HG02981 (cell line): ENCODE results near the gene TNNT2.

Source experiments
- ATAC-seq: cut with Tn5 transposase; IDR thresholded peaks from one replicate; pipeline ENCODE4 v1.9.1; 2021; ENCODE audit warnings: mild to moderate bottlenecking, moderate library complexity; ENCODE audit not compliant: unreplicated experiment

Gene TNNT2

DNA sequence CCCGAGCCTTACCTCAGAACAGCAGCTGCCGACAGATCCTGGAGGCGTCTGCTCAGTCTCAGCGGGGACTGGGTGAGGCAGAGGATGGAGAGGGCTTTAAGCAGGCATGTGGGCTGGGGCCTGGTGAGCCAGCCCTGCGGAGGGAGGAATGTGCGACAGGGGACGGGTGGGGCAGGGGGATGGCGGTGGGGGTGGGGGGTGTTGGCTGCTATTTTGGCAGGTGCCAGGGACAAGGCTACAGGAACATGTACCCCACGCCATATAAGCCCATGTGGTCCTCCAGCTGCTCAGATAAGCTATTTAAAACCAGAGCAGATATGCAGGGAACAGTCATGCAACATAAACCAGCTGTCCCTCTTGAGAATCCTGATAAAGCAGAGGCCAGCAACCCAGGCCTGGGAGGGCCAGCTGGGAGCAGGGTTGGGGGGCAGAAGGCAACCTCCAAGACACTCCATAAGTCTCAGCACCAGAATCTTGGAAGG is at the start of gene TNNT2:
TNNT2 (minus strand) TSS at position 70 of the 482 bp plus-strand sequence. CDS start 4,426 bp downstream, outside the sequence.
- ATAC-seq = no peak

DNA sequence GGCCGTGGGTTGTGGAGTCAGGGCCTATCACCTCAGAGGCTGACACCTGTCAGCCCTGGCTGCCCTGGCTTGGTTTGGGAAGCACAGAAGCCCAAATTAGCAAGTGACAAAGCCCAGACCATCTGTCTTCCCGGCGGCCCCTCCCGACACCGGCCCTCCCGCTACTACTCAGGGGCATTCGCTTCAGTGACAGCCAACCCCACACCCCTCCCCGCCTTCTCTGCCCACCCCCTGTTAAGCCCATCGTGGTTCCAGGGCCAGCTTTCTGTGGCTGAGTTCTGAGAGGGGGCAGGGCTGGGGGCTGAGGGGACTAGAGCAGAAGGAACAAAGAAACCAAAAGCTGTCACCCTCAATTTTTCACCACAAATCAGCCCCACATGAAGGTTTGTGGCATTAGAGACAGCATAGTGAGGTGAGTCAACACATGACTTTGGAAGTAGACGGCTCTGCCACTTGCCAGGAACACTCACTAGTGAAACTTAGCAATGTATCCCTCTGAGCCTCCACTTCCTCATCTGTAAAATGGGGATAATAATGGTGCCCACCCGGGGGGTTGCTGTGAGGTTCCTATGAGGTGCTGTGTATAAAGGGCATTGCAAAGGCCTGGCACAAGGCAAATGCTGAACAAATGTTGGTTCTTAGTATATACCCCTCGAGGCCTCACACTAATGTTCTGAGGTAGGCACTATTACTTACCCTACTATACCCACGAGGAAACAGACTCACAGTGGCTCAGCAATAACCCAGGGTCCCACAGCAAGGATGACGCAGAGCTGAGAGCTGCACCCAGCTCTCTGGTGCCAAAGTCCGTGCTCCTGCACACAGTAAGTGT is 49.2 kb upstream of the TNNT2 start:
- ATAC-seq = no peak

DNA sequence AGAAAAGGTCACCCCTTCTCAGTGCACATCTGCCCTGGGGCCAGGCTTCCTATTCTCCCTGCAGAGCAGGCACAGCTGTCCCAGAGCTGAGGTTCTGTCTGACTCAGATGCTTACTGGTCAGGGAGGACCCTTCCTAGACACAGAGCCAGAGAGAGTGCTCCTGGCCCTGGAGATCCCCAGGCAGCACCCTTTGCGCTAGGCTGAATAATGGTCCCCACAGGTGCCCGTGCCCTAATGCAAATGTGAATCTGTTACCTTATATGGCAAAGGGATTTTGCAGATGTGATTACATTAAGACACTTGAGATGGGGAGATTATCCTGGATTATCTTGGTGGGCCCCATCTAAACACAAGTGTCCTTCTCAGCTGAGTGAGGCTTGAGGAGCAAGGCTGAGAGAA is 46.7 kb upstream of the TNNT2 start:
- no peak for ATAC-seq

DNA sequence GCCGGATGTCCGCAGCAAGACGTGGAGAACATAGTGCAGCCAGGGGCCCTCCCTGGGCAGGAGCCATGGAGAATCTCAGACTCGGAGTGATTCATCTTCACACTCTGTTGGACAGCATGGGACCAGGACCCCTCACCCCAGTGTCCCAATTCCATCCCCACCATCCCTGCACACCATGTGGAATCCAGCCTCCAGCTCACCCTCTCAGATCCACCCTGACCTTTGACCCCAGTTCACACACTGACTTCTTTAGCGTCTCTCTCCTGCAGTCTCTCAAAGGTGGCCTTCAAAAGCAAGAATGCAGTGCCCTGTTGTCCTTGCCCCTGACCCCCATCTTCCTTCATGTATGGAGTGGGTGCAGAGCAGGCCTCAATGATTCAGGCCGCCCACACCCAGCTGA is 46.2 kb upstream of the TNNT2 start:
- ATAC-seq = no peak

DNA sequence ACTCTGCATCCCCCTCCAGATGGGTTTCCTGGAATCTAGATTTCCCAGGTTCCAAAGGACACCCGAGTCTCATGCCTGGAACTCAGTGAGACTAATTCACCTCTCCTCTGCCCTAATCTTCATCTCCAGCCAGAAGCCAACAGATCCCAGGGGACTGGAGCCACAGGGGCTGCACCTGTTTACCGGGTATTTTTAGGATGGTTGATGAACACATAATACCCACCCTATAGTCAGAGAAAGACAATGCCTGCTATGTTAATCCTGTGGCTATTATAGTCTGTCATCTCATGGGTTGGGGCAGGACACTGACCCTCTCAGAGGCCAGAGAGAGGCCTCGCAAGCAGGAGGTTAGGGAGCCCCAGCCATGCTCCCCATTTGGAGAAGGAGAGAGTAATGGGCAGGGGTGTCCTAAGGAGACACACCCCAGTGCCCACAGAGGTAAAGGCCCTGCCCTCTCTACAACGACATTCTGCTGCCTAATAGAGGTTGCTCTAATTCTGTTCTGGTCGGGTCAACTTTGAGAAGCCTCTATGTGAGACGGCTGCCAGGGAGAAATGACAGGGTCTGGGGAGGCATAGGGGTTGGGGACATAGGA is 45.1 kb upstream of the TNNT2 start:
- no peak for ATAC-seq

DNA sequence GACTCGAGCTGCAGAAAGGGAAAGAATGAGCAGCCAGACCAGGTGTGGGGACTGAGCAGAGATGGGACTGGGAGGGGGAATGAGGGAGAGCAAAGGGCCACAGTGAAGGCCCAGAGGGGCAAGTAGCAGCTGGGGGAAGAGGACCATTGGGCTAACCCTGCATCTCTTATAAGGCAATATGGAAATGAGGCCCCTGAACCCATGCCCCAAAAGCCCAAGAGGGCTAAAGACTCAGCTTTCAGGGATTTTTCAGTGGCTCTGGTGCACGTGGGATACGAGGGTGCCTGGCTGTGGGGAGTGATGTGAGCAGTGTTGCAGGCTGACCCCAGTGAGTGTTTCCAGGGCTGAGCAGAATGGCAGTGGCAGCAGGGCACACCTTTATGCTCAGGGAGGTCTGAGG is 44.5 kb upstream of the TNNT2 start:
- ATAC-seq = no peak

DNA sequence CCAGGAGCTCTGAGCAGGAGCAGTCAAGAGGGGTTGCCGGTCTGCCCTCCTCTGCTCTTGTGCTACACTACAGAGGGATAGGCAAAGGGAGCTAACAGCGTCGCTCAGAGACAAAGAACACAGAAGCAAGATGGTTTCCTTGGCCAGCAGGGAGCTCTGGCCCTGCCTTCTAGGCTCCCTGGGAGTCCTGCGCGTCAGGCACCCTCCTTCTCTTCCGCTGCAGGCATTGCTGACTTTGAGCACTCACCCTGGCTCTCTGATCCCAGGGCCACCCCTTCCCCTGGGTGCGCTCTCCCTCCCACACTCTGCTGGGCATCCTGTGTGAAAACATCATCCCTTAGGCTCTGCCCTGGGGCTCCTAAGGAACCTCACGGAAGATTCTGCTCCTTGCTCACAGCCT is 43.6 kb upstream of the TNNT2 start:
- ATAC-seq = no peak

DNA sequence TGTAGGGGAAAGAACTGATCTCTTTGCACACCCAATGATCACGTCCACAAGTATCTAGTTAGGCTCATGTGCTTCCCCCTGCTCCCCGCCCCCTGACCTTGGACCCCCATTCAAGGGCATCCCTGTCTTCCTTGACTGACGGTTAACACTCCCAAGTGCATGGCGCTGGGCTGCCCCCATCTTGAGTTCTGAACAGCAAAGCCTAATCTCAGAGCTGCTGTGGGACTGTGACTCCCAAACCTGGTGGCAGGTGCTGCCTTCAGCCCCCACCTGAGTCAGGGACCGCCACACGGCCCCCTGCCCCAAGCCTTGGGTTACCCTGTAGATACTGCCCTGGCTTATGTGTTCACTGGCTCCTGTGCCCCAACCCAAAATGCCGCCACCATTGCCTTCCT is 43.1 kb upstream of the TNNT2 start:
- ATAC-seq = no peak

DNA sequence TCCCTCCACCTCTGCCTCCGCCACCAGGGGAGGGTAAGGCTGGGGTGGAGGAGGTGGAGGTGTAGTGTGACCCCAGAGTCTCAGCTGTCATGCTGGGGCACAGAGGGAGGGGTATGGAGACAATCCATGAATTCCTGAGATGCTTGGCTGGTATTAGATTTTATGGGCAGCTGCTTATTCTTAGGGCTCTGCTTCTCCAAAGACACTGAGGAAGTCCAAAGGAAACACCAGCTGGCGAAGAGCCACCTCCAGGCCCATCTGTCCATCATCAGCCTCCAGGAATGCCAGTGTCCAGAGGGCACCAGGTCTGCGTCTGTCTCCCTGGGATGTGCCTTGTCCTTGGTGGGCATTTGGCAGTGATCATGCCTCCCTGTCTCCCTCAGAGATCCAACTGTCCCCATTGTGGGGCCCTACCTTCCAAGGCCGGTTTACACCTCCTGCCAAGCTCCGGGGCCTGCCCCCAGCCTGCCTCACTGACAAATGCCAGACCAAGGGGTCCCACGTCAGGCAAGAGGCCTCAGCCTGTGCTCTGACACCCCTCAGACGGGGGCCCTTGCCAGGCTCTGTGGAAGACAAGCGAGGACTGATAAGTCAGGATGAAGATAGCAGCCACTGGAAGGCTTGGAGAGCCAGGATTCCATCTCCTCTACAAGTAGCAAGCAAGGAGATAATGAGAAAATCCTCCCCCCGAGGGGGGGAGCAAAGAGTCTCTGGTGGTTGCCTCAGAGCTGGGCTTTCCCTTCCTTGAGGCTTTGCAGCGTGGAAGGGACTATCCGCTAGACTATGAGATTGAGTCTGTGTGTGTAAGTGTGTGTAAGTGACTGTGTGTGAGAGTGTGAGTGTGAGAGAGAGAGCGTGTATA is 42.5 kb upstream of the TNNT2 start:
- ATAC-seq = no peak

DNA sequence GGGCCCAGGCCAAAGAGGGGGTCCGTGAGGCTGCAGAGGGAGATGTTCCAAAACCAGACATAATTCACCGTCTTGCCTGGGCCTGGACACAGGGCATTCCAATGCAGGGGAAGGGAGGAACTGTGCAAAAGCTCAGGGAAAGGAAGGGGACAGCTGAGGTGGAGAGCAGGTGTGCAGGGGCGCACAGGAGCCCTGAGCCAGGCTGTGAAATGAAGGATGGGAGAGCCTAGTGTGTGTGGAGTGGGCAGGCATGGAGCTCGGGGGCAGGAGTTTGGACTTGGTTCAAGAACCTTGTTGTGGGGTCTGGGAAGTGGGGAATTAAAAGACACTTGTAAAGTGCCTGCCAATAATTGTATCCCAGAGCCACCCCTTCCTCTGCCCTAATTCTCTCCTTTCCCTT is 41.8 kb upstream of the TNNT2 start:
- ATAC-seq = no peak

DNA sequence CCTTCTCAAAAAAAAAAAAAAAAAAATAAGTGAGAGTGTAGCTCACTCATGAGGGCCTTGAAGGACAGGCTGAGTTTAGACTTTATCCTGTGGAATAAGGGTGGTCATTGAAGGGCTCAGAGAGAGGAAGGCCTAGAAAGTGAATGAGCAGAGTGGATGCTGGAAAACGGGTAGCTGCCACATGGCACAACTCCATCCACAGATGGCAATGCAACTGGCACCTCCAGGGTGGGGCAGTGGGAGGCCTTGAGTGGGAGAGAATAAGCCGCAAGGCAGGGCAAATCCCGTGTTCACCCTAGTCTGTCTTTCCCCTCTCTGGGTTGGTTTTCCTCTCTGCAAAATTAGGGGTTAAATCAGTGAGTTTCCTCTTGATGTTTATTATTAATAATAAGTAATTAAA is 41.0 kb upstream of the TNNT2 start:
- no peak for ATAC-seq

DNA sequence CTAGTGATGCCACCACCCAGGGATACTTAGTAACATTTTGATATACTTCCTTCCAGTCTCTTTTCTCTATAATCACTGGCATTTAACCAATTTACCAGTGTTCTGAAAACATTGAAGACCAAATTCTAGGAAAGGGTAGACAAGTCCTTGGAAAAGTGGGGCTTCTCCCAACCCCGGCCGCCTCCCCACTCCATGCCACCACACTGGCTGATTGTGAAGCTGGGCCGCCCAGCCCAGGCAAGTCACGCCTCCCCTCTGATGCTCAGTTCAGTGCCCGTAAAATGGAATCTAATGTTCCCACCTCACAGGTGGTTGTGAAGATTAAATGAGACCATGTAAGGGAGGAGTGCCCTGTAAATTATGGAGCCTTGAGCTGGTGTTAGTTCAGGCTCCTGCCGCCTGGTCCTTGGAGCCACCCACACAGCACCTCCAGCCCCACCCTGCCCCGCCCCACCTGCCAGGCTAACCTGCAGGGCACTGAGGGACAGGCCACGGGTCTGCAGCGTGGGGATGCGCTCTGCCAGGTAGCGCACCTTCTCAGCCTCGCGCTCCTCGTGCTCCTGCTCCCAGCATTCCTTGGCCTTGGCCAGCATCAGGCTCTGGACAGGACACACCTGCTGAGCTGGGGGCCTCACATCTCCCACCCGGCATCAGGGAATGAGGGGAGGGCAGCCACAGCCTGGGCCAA is 36.7 kb upstream of the TNNT2 start:
- ATAC-seq = no peak

DNA sequence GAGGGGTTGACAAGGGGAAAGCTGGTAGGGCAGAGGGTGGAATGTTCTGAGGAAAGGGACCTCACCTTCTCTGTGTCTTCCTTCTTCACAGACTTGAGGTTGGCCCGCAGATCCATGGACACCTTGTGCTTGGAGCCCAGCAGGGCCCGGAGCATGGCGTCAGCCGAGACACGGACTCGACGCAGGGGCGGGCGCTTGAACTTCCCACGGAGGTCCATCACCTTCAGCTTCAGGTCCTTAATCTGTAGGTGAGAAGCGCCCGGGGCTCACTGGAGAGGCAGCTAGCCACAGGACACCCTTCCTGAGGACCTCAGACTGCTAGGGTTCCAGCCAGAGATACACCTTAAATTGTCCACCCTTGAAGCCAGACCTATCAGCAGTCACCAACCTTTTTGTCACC is 33.8 kb upstream of the TNNT2 start:
- no peak for ATAC-seq

DNA sequence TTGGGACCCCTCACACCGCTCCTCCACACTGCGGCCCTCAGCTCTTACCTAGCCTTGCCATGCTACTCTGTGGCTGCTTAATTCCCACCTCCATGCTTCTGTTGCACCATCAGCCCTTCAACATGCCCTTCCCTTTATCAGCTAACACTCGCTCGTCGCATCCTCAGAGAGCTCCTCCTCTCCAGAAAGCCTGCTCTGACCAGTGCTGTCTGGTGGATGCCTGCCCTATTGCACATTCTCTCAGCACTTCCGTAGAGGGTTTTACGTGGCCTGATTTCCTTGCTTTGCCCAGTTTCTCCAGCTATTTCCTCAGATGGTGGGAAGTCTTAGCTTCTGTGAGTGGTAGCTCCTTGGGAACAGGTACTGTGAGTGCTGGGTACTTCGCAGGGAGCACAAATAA is 32.0 kb upstream of the TNNT2 start:
- ATAC-seq = no peak

DNA sequence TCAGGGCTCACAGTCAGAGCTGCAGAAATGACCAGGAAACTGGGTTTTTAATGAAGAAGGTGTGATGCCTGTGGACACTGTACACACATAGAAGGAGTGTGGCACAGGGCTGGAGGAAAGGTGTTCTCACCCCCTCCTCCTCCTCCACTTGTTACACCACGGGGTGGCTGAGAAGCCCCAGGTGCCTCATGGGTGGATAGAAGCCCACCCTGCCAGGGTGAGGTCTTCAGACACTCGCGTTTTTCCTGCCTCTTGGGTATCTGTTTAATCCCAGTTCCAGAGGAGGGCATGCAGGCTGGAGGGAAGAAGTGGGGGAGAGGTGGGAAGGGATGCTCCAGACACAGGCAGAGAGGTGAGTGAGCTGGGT is 31.3 kb upstream of the TNNT2 start:
- ATAC-seq = no peak

DNA sequence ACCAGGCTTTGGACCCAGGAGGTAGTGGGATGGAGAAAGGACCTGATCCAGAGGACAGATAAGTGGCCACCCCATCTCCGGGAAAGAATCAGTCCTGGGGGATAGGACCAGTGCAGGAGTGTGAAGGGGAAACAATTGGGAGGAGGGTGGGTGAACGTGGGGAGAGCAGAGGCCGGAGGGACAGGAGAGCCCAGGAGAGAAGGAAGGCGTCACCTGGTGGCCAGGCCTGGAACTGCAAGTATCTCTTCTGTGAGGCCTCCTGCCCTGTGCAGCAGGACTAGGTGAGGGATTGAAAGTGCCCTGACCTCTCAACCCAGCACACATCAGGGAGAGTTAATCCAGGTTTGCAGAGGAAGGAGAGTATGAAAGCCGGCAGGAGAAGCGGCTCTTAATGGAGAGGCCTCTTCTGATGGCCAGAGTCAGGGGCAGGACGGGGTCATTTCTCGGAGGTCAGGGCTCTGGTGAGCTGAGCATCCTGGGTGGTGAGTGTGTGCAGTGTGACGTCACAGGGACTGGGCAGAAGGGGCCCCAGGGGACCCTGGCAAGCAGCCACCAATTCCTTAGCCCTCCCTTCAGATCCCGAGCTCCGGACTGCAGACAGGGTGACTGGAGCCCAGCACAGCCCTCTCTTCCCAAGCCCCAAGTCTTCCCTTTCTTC is 30.8 kb upstream of the TNNT2 start:
- no peak for ATAC-seq

DNA sequence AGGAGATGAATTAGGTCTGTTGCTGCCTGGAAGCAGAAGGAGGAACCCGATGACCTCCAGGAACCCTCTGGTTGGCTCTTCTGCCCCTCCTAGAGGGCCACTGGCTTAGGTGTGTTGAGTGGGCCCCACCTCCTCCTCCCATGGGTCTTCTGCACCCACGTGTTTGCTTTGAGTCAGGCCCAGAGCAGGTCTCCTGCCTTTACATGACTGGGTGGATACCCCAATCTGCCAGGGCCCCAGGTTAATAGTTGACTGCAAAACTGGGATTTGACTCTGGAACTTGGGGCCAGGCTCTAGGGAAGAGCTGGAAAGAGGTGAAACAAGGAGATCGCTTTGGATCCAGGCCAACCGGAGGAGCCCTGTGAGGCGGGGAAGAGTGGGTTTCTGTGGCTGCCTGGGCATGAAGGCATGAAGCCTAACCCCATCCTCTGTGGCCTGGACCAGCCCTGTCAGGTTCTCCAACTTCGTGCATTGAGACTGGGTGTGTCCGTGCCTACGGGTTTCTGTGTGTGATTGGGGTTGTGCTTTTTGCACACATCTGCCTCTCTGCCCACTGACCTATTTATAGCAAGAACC is 29.4 kb upstream of the TNNT2 start:
- ATAC-seq = no peak

DNA sequence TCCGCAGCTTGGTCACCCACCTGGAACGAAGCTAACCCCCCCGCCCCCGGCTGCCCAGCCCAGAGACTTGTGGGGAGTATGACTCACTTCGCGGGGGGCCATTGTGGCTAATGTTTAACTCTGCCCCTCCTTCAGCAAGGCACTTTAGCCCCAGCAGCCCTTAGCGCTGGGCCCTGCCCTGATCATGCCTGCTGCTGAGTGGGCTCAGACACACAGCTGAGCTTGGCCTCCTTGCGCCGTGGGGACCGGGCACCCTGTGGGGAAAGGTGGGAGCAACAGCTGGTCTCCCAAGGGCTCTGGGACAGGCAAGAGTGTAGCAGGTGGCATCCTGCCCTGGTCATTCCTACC is 28.0 kb upstream of the TNNT2 start:
- no peak for ATAC-seq

DNA sequence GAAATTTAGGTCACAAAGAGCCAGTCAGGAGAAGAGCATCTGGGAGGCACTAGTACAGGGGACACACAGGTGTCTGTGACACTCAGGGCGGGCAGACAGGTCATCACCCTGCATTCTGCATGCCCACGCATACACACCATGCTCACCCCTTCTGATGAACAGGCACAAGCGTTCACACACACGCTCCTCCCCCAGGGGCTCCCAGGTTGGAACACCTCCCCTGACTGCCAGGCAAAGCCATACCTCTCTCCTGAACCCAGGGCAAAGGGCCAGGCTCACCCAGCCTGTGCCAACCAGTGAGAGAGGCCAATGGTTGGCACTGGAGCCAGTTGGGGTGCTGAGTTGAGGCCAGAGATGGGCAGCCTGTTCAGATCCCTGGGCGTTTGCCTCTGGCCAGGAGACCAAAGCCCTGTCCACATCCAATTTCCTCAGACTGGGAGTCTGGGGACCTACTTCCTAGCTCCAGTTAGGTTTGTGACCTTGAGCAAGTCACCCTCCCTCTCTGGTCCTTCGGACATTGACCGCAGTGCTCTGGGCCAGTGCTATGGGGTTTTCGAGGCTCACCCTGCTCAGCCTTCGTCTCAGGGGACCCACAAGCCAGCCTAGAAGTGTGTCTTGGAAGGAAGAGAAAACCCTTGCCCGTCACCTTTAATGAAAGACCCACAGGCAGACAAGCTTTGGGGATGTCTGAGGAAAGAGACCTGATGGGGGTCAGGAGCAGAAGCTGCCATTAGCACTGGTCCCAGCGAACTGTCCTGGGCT is 27.4 kb upstream of the TNNT2 start:
- no peak for ATAC-seq

DNA sequence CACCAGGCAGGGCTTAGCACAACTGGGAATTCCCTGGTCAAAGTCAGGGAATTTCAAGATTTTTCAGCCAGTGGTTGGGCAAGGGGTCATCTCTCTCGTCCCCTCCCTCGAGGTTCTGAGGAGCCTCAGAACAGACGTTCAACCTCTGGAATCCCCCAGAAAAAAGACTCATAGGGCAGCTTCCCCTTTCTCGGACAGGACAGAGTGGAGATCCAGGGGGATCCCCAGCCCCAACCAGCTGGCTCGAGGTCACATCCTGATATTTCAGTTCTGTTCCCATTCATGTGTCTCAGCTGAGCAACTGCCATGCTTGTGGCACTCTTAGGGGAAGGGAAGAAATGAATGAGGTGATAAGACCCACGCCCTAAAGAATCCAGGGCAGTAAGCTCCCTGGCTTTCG is 26.6 kb upstream of the TNNT2 start:
- ATAC-seq = no peak
